Measurements from ENCODE around the gene PLSCR2. TPM values are rescaled to one million over a fixed set of nuclear protein-coding genes. Genes with fewer than 3 reads are reported as not detected.

PLSCR2 gene
- total and polyA plus RNA-seq, 2 of the 8 experiments (the other 6 are each of a cell fraction or from before 2014, with no cell fraction given): not detected

DNA sequence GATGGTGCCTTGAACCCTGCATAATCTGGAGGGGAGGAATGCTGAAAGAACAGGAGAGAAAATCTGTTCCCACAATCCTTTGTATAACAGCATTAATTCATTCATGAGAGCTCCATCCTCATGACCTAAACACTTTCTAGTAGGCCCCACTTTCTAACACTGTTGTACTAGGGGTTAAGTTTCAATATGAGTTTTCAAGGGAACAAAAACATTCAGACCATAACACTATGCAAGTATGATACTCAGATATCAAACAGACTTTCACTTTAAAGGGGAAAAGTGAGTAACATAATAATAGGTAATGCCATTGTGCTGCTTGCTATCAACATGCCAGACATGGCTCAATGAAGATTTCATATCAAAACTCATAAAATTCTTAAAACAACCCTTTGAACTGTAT lies 32.4 kb upstream of the PLSCR2 start (continued):
- TF ChIP-seq CTCF (IDR thresholded peaks at IDR 0.05; ENCODE audit: control extremely low read depth in 1 of 3, insufficient read depth in 1 of 3, low read depth in 1 of 3, low read length in 3 of 3) (no peak), NANOG (IDR thresholded peaks at IDR 0.05; ENCODE audit: insufficient read depth, low read depth, low read length, poor library complexity, severe bottlenecking) (no peak), TEAD4 (IDR thresholded peaks at IDR 0.05; ENCODE audit: low read depth, low read length) (no peak), ASH2L (IDR thresholded peaks at IDR 0.05; ENCODE audit: low read length) (no peak)
